MCF 10A (cell line): Measurements from ENCODE around the gene C9orf72. TPM values are rescaled to one million over a fixed set of nuclear protein-coding genes. Genes with fewer than 3 reads are reported as not detected.

Experiments used
- BruUV-seq: library from RNA; stranded (reverse); fragments of 400-500 nt; replicated peaks from 2 replicates; lab custom pipeline; 2021; lab: Mats Ljungman, UMichigan
- CTCF ChIA-PET: fragments of 300-600 bp; sonication (Branson Sonifier 250); formaldehyde crosslinking; extraction: SDS; loops from one replicate; lab custom pipeline; 2021; ENCODE audit warnings: antibody characterized with exemption, inconsistent platforms; lab: Yijun Ruan, JAX
- POLR2A ChIA-PET: fragments of 300-600, 350-650 bp; sonication (Branson Sonifier 250); formaldehyde crosslinking; extraction: SDS; loops from one replicate; lab custom pipeline; 2020; ENCODE audit warnings: antibody characterized with exemption, inconsistent platforms; lab: Yijun Ruan, JAX
- DNase-seq: peaks from one replicate; pipeline ENCODE4 v3.0.0-alpha.2; 2018; ENCODE audit not compliant: unreplicated experiment
- H3K27ac Mint-ChIP-seq: one replicate; pipeline ENCODE4 v1.8.0; 2022; ENCODE audit warnings: mild to moderate bottlenecking, low read depth, mixed read lengths; ENCODE audit not compliant: unreplicated experiment
- H3K27me3 Mint-ChIP-seq: one replicate; pipeline ENCODE4 v1.8.0; 2022; ENCODE audit warnings: mixed read lengths; ENCODE audit not compliant: insufficient read depth, unreplicated experiment
- H3K36me3 Mint-ChIP-seq: one replicate; pipeline ENCODE4 v1.8.0; 2022; ENCODE audit warnings: mild to moderate bottlenecking, moderate library complexity, mixed read lengths; ENCODE audit not compliant: insufficient read depth, unreplicated experiment
- H3K4me1 Mint-ChIP-seq: one replicate; pipeline ENCODE4 v1.8.0; 2022; ENCODE audit warnings: mixed read lengths; ENCODE audit not compliant: insufficient read depth, unreplicated experiment
- H3K4me3 Mint-ChIP-seq: one replicate; pipeline ENCODE4 v1.8.0; 2022; ENCODE audit warnings: mild to moderate bottlenecking, moderate library complexity, mixed read lengths; ENCODE audit not compliant: unreplicated experiment
- H3K9me3 Mint-ChIP-seq: one replicate; pipeline ENCODE4 v1.8.0; 2022; ENCODE audit warnings: mixed read lengths; ENCODE audit not compliant: unreplicated experiment
- intact Hi-C: fragments of 100-400 bp; cut with micrococcal nuclease; formaldehyde crosslinking; loops from 2 replicates; pipeline ENCODE4 v1.14.1; 2022
- total RNA-seq: library from RNA; stranded (reverse); gene quantifications from 2 replicates; pipeline ENCODE4 v1.2.3, GENCODE V29; 2022
- TF ChIP-seq, protein P1 (sequence below): fragments of 200-600 bp; IDR thresholded peaks from one replicate; pipeline ENCODE4 v1.8.0; 2022; ENCODE audit warnings: antibody characterized with exemption, mild to moderate bottlenecking; ENCODE audit not compliant: unreplicated experiment

Gene C9orf72
- total RNA-seq, 1 experiment from 2014 or later, result 10.0 TPM

DNA sequence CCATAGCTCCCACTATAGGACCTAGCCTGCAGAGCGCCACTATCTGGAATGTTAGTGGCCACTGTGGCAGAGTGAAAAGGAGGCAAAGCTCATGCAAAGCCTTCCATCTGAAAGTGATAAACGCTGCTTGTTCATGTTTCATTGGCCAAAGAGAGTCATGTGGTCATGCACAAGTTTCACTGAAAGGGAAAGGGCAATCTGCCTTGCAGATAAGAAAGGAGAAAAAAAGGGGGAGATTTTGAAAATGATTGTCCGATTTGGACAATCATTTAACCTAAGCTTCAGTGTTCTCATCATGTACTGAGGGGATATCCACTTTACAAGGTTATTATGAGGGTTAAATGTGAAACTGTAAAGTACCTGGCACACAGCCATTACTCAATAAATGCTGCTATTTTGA lies 34.6 kb downstream of the C9orf72 start:
- peaks cover 35% of the 10 kb centered on the region for H3K4me1 Mint-ChIP-seq
- ChIA-PET POLR2A (interaction anchor here (0.7 to 3.6 kb wide), 8 partner anchors 8 to 152 kb away, joined by 4 to 34 read pairs (median 8); partner anchors contain the start of gene MOB3B), CTCF (interaction anchor here (0.8 to 7.9 kb wide), 6 partner anchors 9 to 206 kb away, joined by 3 to 45 read pairs (median 10); partner anchors contain the start of genes IFNK and MOB3B)
- intact Hi-C loops, result no loop called here
- H3K9me3 Mint-ChIP-seq, result no peaks in the 10 kb centered on the region
- no peak overlapping the region for H3K4me3 Mint-ChIP-seq
- H3K27me3 Mint-ChIP-seq, result no peaks in the 10 kb centered on the region
- peak overlapping the region; percentile 98 for H3K27ac Mint-ChIP-seq
- BruUV-seq, result no TSS peak
- H3K36me3 Mint-ChIP-seq, result peaks cover 6% of the 10 kb centered on the region
- TF ChIP-seq, protein P1, sequence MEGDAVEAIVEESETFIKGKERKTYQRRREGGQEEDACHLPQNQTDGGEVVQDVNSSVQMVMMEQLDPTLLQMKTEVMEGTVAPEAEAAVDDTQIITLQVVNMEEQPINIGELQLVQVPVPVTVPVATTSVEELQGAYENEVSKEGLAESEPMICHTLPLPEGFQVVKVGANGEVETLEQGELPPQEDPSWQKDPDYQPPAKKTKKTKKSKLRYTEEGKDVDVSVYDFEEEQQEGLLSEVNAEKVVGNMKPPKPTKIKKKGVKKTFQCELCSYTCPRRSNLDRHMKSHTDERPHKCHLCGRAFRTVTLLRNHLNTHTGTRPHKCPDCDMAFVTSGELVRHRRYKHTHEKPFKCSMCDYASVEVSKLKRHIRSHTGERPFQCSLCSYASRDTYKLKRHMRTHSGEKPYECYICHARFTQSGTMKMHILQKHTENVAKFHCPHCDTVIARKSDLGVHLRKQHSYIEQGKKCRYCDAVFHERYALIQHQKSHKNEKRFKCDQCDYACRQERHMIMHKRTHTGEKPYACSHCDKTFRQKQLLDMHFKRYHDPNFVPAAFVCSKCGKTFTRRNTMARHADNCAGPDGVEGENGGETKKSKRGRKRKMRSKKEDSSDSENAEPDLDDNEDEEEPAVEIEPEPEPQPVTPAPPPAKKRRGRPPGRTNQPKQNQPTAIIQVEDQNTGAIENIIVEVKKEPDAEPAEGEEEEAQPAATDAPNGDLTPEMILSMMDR, result no peak
- DNase-seq, result no peak

DNA sequence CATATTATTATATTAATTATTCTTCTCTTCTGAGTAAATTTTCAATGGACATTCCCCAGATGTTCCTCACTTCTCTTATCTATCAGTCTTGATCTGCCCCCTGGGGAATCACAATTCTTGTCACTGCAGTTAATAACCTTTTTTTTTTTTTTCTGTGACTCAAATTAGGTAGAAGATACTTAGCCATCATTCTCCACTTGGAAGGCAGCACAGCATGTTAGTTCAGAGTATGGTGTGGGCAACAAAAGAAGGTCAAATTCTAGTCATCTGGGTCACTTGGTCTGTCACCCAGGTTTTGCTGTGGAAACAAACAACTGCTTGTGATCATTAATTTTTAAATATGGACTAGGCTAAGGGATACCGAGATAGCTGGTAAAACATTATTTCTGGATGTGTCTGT lies 35.5 kb downstream of the C9orf72 start:
- Mint-ChIP-seq H3K4me3 (no peak overlapping the region), H3K9me3 (no peaks in the 10 kb centered on the region), H3K27ac (peak overlapping the region; percentile 12), H3K27me3 (no peaks in the 10 kb centered on the region), H3K4me1 (peaks cover 35% of the 10 kb centered on the region), H3K36me3 (peaks cover under 1% of the 10 kb centered on the region)
- ChIA-PET CTCF (interaction anchor here (0.6 to 7.9 kb wide), 8 partner anchors 8 to 562 kb away, joined by 3 to 45 read pairs (median 6); partner anchors contain the start of gene MOB3B), POLR2A (interaction anchor here (1.1 to 3.6 kb wide), 4 partner anchors 8 to 151 kb away, joined by 4 to 34 read pairs (median 12); partner anchors contain the start of gene MOB3B)
- TF ChIP-seq, protein P1, result no peak
- DNase-seq, result no peak
- intact Hi-C loops, result no loop called here
- no TSS peak for BruUV-seq

DNA sequence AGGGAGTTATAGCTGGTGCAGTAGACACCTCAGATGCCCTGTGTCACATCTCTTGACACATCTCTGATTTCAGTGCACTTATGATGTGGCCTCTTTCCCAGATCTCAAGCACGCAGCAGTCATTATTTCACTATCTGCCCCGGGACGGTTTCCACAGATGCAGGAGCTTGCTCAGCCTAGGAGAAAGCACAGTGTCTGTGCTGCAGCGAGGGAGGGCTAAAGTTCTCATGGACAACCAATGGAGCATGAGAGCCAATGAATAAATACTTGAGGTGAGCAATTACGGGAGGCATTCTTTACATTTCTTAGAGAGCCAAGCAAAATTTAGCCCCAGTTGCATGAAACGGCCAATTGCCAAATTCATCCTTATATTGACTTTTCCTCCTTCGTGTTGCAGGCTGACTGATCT lies 36.2 kb downstream of the C9orf72 start:
- Mint-ChIP-seq H3K4me1 (peaks cover 35% of the 10 kb centered on the region), H3K27me3 (no peaks in the 10 kb centered on the region), H3K27ac (no peak overlapping the region), H3K4me3 (no peak overlapping the region), H3K36me3 (no peaks in the 10 kb centered on the region), H3K9me3 (no peaks in the 10 kb centered on the region)
- DNase-seq, result no peak
- ChIA-PET CTCF (interaction anchor here (0.6 to 7.9 kb wide), 4 partner anchors 50 to 275 kb away, joined by 3 to 45 read pairs (median 3); no protein-coding TSS in a partner anchor), POLR2A (no interaction called here)
- no TSS peak for BruUV-seq
- intact Hi-C loops, result no loop called here
- TF ChIP-seq, protein P1, result no peak

- H3K36me3 Mint-ChIP-seq, result no peaks in the 10 kb centered on the region
- TF ChIP-seq, protein P1, result no peak
- no peaks in the 10 kb centered on the region for H3K9me3 Mint-ChIP-seq
- no peak overlapping the region for H3K27ac Mint-ChIP-seq
- H3K4me1 Mint-ChIP-seq, result peaks cover 30% of the 10 kb centered on the region
- H3K27me3 Mint-ChIP-seq, result no peaks in the 10 kb centered on the region
- POLR2A ChIA-PET, result interaction anchor here (1.1 to 1.4 kb wide), 2 partner anchors 38 to 203 kb away, joined by 3 to 4 read pairs; no protein-coding TSS in a partner anchor
- no TSS peak for BruUV-seq
- CTCF ChIA-PET, result interaction anchor here (0.6 to 7.9 kb wide), 5 partner anchors 11 to 274 kb away, joined by 3 to 45 read pairs (median 5); no protein-coding TSS in a partner anchor
- no peak for DNase-seq
- H3K4me3 Mint-ChIP-seq, result no peak overlapping the region
- intact Hi-C loops, result no loop called here
These were observed 37.1 kb downstream of the C9orf72 start for GRCh38 chr9:27536168-27536567.
